K562 (cell line): ENCODE measurements around the gene UTS2R. TPM values are rescaled to one million over a fixed set of nuclear protein-coding genes. Genes with fewer than 3 reads are reported as not detected.
A peak's percentile ranks its signal among the peaks of the same experiment; 100 is the strongest.

Source experiments
- ARID3B ChIP-seq: fragments of 250-450 bp; sonication (Bioruptor Pico); IDR thresholded peaks from 2 replicates; pipeline ENCODE4 v1.4.0; 2020; ENCODE audit warnings: borderline replicate concordance
- KAT7 ChIP-seq: sonication (generic); formaldehyde crosslinking; IDR thresholded peaks from 2 replicates; pipeline ENCODE4 v1.8.0; 2022; ENCODE audit warnings: missing genetic modification reagents, mild to moderate bottlenecking, borderline replicate concordance
- TEAD2 ChIP-seq: fragments of 450-650 bp; IDR thresholded peaks from 2 replicates; pipeline ENCODE4 v1.6.1; 2016; ENCODE audit warnings: missing genetic modification characterization, control low read depth, missing compliant biosample characterization
- ZBTB9 ChIP-seq: fragments of 450-650 bp; formaldehyde crosslinking; IDR thresholded peaks from 2 replicates; pipeline ENCODE4 v1.4.0; 2020; ENCODE audit warnings: mild to moderate bottlenecking, moderate library complexity
- polyA plus RNA-seq, 8 experiments: library from polyadenylated mRNA; depleted of rRNA in 4 of 8; stranded (reverse) in 5 of 8; unstranded in 3 of 8; fragments of >200 nt; fragmentation: Nextera tagmentation in 2 of 8; fragmentation: Illumina TruSeq in 1 of 8; extraction: Ambion mirVana in 2 of 8; extraction: Trizol in 1 of 8; gene quantifications; 2 replicates each; pipeline versions ENCODE4 v1.2.1 to v1.2.3, GENCODE V29; 2011 to 2014; ENCODE audit warnings: inconsistent platforms in 1 of 8, missing spikeins in 1 of 8
- total RNA-seq, 7 experiments: library from RNA; depleted of rRNA in 6 of 7; stranded (reverse); fragments of >200 nt in 6 of 7; fragmentation: Illumina TruSeq in 2 of 7; extraction: Trizol in 2 of 7; gene quantifications; 2 replicates each; pipeline versions ENCODE4 v1.2.1 to v1.2.3, GENCODE V29; 2011 to 2021; ENCODE audit warnings: low replicate concordance in 1 of 7

Gene UTS2R
- total and polyA plus RNA-seq, 9 of the 15 experiments (the other 6 are each of a cell fraction or from before 2014, with no cell fraction given), result 0.22 TPM; not detected in 8

GRCh38 chr17:82334622-82335394, 36.8 kb upstream of the UTS2R start (continued):
- no peak for TF ChIP-seq ARID3B (CRISPR knock-in tag)
- 0 out of 2 replicates have a peak, but pooled peaks have one; percentile 26 for TF ChIP-seq ZBTB9 (CRISPR knock-in tag)
- peak; percentile 65; the same call in 1 of the 2 replicates for TF ChIP-seq KAT7
- TF ChIP-seq TEAD2 (tag), result no peak
